NCI-H526 treated with DMSO at 0.1 percent for 48 hours (cell line): Measurements from ENCODE around the gene PTCD1.

Experiments
- DNase-seq: peaks from one replicate; lab custom pipeline; 2025; lab: John Stamatoyannopoulos, UW

Gene PTCD1

GRCh38 chr7:99369767-99370391 is 68.7 kb downstream of the PTCD1 start:
- no peak for DNase-seq

- DNase-seq = no peak
Observed at GRCh38 chr7:99368750-99369389, 69.7 kb downstream of the PTCD1 start.
